ENCODE results near the gene TRAPPC12.

TRAPPC12 gene

DNA sequence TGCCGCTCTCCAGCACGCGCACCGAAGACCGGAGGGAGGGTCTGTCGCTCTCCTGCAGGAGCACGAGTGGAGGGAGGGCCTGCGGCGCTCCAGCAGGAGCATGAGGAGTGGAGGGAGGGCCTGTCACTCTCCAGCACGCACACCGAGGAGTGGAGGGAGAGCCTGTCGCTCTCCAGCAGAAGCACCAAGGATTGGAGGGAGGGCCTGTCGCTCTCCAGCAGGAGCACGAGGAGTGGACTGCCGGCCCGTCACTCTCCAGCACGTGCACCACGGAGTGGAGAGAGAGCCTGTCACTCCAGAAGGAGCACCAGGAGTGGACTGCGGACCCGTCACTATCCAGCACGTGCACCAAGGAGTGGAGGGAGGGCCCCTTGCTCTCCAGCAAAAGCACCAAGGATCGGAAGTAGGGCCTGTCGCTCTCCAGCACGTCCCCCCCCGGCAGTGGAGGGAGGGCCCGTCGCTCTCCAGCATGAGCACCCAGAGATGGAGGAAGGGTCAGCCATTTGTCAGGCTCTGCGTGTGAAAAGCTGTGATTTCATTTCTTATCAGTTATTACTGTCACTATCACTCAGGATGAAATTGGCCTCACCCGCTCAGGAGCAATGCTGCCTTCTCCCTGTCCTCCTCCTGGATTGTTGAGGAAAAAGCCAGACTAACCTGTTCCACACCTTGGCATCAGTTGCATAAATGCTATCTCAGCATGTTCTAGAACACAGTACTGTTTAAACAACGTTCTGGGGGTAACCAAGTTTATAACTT lies 103.9 kb downstream of the TRAPPC12 start:
- DNase-seq (ENCODE audit: insufficient read length, low spot score) (no peak), FAIRE-seq (no peak)
- TF ChIP-seq, protein P1, sequence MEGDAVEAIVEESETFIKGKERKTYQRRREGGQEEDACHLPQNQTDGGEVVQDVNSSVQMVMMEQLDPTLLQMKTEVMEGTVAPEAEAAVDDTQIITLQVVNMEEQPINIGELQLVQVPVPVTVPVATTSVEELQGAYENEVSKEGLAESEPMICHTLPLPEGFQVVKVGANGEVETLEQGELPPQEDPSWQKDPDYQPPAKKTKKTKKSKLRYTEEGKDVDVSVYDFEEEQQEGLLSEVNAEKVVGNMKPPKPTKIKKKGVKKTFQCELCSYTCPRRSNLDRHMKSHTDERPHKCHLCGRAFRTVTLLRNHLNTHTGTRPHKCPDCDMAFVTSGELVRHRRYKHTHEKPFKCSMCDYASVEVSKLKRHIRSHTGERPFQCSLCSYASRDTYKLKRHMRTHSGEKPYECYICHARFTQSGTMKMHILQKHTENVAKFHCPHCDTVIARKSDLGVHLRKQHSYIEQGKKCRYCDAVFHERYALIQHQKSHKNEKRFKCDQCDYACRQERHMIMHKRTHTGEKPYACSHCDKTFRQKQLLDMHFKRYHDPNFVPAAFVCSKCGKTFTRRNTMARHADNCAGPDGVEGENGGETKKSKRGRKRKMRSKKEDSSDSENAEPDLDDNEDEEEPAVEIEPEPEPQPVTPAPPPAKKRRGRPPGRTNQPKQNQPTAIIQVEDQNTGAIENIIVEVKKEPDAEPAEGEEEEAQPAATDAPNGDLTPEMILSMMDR (IDR thresholded peaks at IDR 0.05; ENCODE audit: insufficient read depth, missing control alignments) = no peak

GRCh38 chr2:3483986-3484960 lies 104.8 kb downstream of the TRAPPC12 start:
- TF ChIP-seq, protein P1 (IDR thresholded peaks at IDR 0.05; ENCODE audit: insufficient read depth, missing control alignments) = no peak
- DNase-seq (ENCODE audit: insufficient read length, low spot score) = no peak
- FAIRE-seq = no peak

GRCh38 chr2:3485166-3485565 lies 105.7 kb downstream of the TRAPPC12 start:
- FAIRE-seq (no peak), DNase-seq (ENCODE audit: insufficient read length, low spot score) (no peak)
- TF ChIP-seq, protein P1 (IDR thresholded peaks at IDR 0.05; ENCODE audit: insufficient read depth, missing control alignments) = no peak

- FAIRE-seq = no peak
- TF ChIP-seq, protein P1 (IDR thresholded peaks at IDR 0.05; ENCODE audit: insufficient read depth, missing control alignments) = no peak
- peak; percentile 10 for DNase-seq (ENCODE audit: insufficient read length, low spot score)
Measured at GRCh38 chr2:3486047-3487027, 106.8 kb downstream of the TRAPPC12 start.

- peak; percentile 24 for DNase-seq (ENCODE audit: insufficient read length, low spot score)
- FAIRE-seq = no peak
- TF ChIP-seq, protein P1 (IDR thresholded peaks at IDR 0.05; ENCODE audit: insufficient read depth, missing control alignments) = no peak
Measured at GRCh38 chr2:3487028-3487425, 107.5 kb downstream of the TRAPPC12 start.

- DNase-seq (ENCODE audit: insufficient read length, low spot score) (peak; percentile 3), FAIRE-seq (no peak)
- TF ChIP-seq, protein P1 (IDR thresholded peaks at IDR 0.05; ENCODE audit: insufficient read depth, missing control alignments) = no peak
Measured at GRCh38 chr2:3487432-3487831, 107.9 kb downstream of the TRAPPC12 start.
